Activated CD4-positive, alpha-beta T cell treated with anti-CD3 and anti-CD28 coated beads, Interleukin-2, amount 50 U/mL, for 4 hours (primary cell): ENCODE data around the gene GATB.

ENCODE experiments used
- DNase-seq, 2 experiments: peaks; one replicate each; pipeline ENCODE4 v3.0.0-alpha.2; 2020

The GATB gene

GRCh38 chr4:151671541-151672059 lies 89.2 kb downstream of the GATB start:
- DNase-seq, result no peak

GRCh38 chr4:151670843-151671242 lies 90.0 kb downstream of the GATB start:
- no peak for DNase-seq

GRCh38 chr4:151669990-151670389 lies 90.8 kb downstream of the GATB start:
- no peak for DNase-seq

- DNase-seq, result no peak
Measured at GRCh38 chr4:151668689-151669402, 92.0 kb downstream of the GATB start.

- DNase-seq, result no peak
Measured at GRCh38 chr4:151667666-151668065, 93.1 kb downstream of the GATB start.

GRCh38 chr4:151667048-151667447 lies 93.8 kb downstream of the GATB start:
- DNase-seq, result no peak

- DNase-seq, result no peak
Measured at GRCh38 chr4:151666501-151666900, 94.3 kb downstream of the GATB start.

GRCh38 chr4:151665785-151666127 lies 95.1 kb downstream of the GATB start:
- DNase-seq, result no peak

- DNase-seq, result no peak
Measured at GRCh38 chr4:151665022-151665784, 95.6 kb downstream of the GATB start.

- DNase-seq, result no peak
Measured at GRCh38 chr4:151664289-151664688, 96.5 kb downstream of the GATB start.

GRCh38 chr4:151663109-151663508 lies 97.7 kb downstream of the GATB start:
- no peak for DNase-seq

GRCh38 chr4:151661873-151662272 lies 98.9 kb downstream of the GATB start:
- no peak for DNase-seq

- DNase-seq, result no peak
Measured at GRCh38 chr4:151660676-151661075, 100.1 kb downstream of the GATB start.

- DNase-seq, result no peak
Measured at GRCh38 chr4:151659601-151660364, 101.0 kb downstream of the GATB start.

- no peak for DNase-seq
Measured at GRCh38 chr4:151658959-151659600, 101.7 kb downstream of the GATB start.

GRCh38 chr4:151657896-151658295 lies 102.9 kb downstream of the GATB start:
- DNase-seq, result no peak

- DNase-seq, result no peak
Measured at GRCh38 chr4:151656058-151656457, 104.7 kb downstream of the GATB start.

GRCh38 chr4:151653548-151653918 lies 107.3 kb downstream of the GATB start:
- no peak for DNase-seq

- no peak for DNase-seq
Measured at GRCh38 chr4:151652841-151653547, 107.8 kb downstream of the GATB start.

GRCh38 chr4:151651496-151651895 lies 109.3 kb downstream of the GATB start:
- DNase-seq, result no peak

- no peak for DNase-seq
Measured at GRCh38 chr4:151649479-151649878, 111.3 kb downstream of the GATB start.

GRCh38 chr4:151646322-151646721 lies 114.5 kb downstream of the GATB start:
- no peak for DNase-seq
